Endothelial cell (in vitro differentiated cells): ENCODE results near the gene DSTN. TPM values are rescaled to one million over a fixed set of nuclear protein-coding genes. Genes with fewer than 3 reads are reported as not detected.

Experiments
- DNase-seq: peaks from one replicate; pipeline ENCODE4 v3.0.0; 2021; ENCODE audit warnings: low spot score
- H3K27ac Mint-ChIP-seq: one replicate; pipeline ENCODE4 v1.8.0; 2021; ENCODE audit warnings: mixed read lengths, inconsistent platforms; ENCODE audit not compliant: unreplicated experiment
- H3K27me3 Mint-ChIP-seq: one replicate; pipeline ENCODE4 v1.8.0; 2021; ENCODE audit warnings: mild to moderate bottlenecking, moderate library complexity, mixed read lengths, inconsistent platforms; ENCODE audit not compliant: unreplicated experiment
- H3K36me3 Mint-ChIP-seq: one replicate; pipeline ENCODE4 v1.8.0; 2021; ENCODE audit warnings: mild to moderate bottlenecking, low read depth, mixed read lengths, inconsistent platforms; ENCODE audit not compliant: unreplicated experiment
- H3K4me1 Mint-ChIP-seq: one replicate; pipeline ENCODE4 v1.8.0; 2021; ENCODE audit warnings: mild to moderate bottlenecking, mixed read lengths, inconsistent platforms; ENCODE audit not compliant: unreplicated experiment
- H3K4me3 Mint-ChIP-seq: one replicate; pipeline ENCODE4 v1.8.0; 2021; ENCODE audit warnings: mild to moderate bottlenecking, mixed read lengths, inconsistent platforms; ENCODE audit not compliant: unreplicated experiment
- H3K9me3 Mint-ChIP-seq: one replicate; pipeline ENCODE4 v1.8.0; 2021; ENCODE audit warnings: mixed read lengths, inconsistent platforms; ENCODE audit not compliant: unreplicated experiment
- total RNA-seq: library from RNA; stranded (reverse); fragmentation: NEBNext Ultra II Directional; extraction: Animal tissue kit (Norgen Biotek cat#: 25700); gene quantifications from one replicate; pipeline ENCODE4 v1.2.1, GENCODE V29; 2021; ENCODE audit not compliant: unreplicated experiment
- TF ChIP-seq, protein P1 (sequence below): fragments of 200-600 bp; sonication (generic); IDR thresholded peaks from one replicate; pipeline ENCODE4 v1.5.0; 2021; ENCODE audit warnings: antibody characterized with exemption; ENCODE audit not compliant: unreplicated experiment

Gene DSTN
- total RNA-seq, 1 donor from 2014 or later: 142 TPM

DNA sequence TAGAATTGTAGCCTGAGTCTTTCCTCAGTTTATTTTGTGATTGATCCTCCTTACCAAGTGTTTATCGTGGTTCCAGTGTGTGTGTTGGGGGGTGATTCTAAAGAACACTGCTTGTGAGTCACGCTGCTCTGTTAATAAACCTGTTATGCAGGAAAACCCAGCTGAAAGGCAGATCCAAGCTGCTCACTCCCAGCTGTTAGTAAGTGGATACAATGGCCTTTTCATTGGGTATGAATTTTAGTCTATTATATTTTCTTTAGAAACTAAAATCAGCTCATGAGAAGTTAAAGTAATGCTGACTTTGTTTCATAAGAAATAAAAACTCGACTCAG, 12.2 kb upstream of the DSTN start:
- DNase-seq: no peak
- no peak overlapping the region for H3K4me3 Mint-ChIP-seq
- H3K27ac Mint-ChIP-seq: no peak overlapping the region
- H3K9me3 Mint-ChIP-seq: no peaks in the 10 kb centered on the region
- H3K4me1 Mint-ChIP-seq: peaks cover 7% of the 10 kb centered on the region
- TF ChIP-seq, protein P1, sequence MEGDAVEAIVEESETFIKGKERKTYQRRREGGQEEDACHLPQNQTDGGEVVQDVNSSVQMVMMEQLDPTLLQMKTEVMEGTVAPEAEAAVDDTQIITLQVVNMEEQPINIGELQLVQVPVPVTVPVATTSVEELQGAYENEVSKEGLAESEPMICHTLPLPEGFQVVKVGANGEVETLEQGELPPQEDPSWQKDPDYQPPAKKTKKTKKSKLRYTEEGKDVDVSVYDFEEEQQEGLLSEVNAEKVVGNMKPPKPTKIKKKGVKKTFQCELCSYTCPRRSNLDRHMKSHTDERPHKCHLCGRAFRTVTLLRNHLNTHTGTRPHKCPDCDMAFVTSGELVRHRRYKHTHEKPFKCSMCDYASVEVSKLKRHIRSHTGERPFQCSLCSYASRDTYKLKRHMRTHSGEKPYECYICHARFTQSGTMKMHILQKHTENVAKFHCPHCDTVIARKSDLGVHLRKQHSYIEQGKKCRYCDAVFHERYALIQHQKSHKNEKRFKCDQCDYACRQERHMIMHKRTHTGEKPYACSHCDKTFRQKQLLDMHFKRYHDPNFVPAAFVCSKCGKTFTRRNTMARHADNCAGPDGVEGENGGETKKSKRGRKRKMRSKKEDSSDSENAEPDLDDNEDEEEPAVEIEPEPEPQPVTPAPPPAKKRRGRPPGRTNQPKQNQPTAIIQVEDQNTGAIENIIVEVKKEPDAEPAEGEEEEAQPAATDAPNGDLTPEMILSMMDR: no peak
- H3K27me3 Mint-ChIP-seq: no peaks in the 10 kb centered on the region
- no peaks in the 10 kb centered on the region for H3K36me3 Mint-ChIP-seq

DNA sequence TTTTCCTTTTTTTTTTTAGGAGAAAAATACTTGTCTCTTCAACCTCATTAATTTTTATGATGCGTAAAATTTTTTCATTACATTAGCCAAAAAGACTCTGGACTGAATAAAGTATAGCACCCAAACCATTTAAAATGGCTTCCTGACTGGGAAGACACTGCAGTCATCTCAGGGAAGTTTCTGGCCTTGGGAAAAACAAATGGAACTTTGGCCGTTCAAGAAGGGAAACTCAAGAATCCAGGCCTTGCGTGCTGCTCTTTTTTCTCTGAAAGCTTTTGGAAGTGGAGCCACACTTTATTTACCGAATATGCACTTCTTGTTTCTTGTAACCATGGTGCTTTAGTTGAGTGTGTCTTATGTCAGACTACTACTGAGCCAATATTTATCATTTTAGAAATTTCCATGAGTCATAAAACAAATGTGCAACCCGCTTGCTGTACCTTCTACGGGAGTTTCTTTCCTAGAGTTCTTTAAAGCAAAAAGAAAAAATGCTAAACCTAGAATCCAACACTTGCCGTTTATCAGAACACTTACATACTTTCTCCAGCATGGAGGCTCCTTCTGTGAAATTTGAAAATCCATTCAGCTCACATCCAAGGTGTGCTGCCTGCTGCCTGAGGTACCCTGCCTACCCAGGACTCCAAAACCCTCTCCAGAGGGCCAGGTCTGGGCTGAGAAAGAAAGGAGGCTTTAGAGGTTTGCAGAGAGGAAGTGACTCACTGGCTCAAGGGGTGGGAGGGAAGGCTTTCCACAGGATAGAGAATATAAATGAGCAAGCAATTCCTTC, 11.5 kb upstream of the DSTN start:
- no peak for DNase-seq
- TF ChIP-seq, protein P1: no peak
- no peaks in the 10 kb centered on the region for H3K36me3 Mint-ChIP-seq
- H3K4me1 Mint-ChIP-seq: peaks cover 7% of the 10 kb centered on the region
- H3K4me3 Mint-ChIP-seq: no peak overlapping the region
- H3K27ac Mint-ChIP-seq: peak overlapping the region; percentile 92
- no peaks in the 10 kb centered on the region for H3K27me3 Mint-ChIP-seq
- no peaks in the 10 kb centered on the region for H3K9me3 Mint-ChIP-seq

DNA sequence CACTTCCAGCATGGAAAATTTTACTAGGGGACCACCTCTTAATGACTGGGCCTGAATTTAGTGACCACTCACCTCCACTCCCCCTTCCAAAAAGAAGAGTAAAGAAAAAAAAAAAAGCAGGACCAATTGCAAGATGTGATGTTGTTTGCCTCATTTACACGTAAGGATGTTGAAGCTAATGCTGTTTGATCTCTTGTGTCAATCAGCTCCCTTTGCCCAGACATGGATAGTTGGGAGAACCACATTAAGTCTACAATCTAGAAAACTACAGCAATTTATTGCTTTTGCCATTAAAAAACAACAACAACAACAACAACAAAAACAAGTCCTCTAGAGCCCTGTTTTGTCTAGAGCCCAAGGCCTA, 11.0 kb upstream of the DSTN start:
- Mint-ChIP-seq H3K4me3 (no peak overlapping the region), H3K4me1 (peaks cover 7% of the 10 kb centered on the region), H3K27ac (peak overlapping the region; percentile 92), H3K27me3 (no peaks in the 10 kb centered on the region), H3K9me3 (no peaks in the 10 kb centered on the region), H3K36me3 (no peaks in the 10 kb centered on the region)
- no peak for DNase-seq
- TF ChIP-seq, protein P1: no peak

DNA sequence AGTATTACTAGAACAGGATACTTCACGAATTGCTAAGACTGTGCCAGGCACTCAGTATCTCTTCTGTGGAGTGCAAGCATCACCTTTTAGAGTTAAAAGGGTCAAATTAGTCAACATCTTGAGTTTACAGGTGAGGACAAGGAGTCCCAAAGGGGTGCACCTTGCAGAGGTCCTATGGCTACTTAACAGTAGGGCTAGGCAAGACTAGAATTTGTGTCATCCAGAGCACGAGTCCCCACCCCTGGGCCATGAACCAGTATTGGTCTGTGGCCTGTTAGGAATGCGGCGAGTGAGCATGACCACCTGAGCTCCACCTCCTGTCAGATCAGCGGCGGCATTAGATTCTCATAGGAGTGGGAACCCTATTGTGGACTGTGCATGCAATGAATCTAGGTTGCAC, 10.5 kb upstream of the DSTN start:
- no peaks in the 10 kb centered on the region for H3K36me3 Mint-ChIP-seq
- H3K27ac Mint-ChIP-seq: no peak overlapping the region
- peaks cover 7% of the 10 kb centered on the region for H3K4me1 Mint-ChIP-seq
- H3K4me3 Mint-ChIP-seq: no peak overlapping the region
- DNase-seq: no peak
- H3K27me3 Mint-ChIP-seq: no peaks in the 10 kb centered on the region
- TF ChIP-seq, protein P1: no peak
- H3K9me3 Mint-ChIP-seq: no peaks in the 10 kb centered on the region

DNA sequence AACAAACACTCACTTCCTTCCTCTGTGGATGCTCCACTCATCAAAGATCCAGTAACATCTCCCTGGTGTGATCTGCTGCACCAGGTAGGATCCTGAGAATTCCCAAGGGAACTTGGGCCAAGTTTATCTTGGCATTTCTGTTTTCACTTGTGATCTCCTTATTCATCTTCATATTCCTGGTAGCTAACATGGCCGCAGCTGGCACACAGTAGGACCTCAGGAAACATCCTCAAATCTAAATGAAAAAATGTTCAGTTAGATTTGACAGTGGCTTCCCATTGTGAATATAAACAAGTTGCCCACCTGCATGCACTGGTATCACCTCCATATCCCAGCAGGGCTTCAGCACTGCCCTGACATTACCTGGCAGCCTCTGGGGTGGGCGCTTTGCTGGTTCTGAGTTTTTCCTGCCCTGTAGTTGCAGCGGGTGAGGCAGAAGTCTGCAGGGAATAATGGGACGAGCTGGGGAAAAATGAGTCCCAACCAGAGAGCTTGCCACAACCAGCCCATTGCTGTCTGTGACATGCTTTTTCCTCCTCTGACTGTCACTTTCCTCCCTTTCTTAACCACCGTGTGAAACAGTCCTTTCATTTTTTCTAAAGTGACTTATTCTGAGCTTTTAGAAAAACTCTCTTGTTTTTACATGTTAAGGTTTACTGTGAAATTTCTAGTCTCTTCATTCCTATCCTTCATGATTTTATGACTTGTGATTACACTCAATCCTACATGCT, 9.4 kb upstream of the DSTN start:
- Mint-ChIP-seq H3K27me3 (no peaks in the 10 kb centered on the region), H3K27ac (no peak overlapping the region), H3K4me1 (peaks cover 7% of the 10 kb centered on the region), H3K36me3 (no peaks in the 10 kb centered on the region), H3K9me3 (no peaks in the 10 kb centered on the region), H3K4me3 (no peak overlapping the region)
- no peak for DNase-seq
- TF ChIP-seq, protein P1: no peak
